SK-N-SH treated with all-trans-retinoic acid at 6 μM for 48 hours (cell line): ENCODE results near the gene DLG2.

Experiments used
- ATAC-seq: fragments of 200-7000 bp; cut with Tn5 transposase; 3 replicates; pipeline ENCODE4 v1.9.1; 2020; ENCODE audit warnings: mild to moderate bottlenecking, moderate library complexity
- ARNTL ChIP-seq: fragments of 450-650 bp; formaldehyde crosslinking; IDR thresholded peaks from 2 replicates; pipeline ENCODE4 v1.5.0; 2020; ENCODE audit warnings: low read depth, mild to moderate bottlenecking, moderate library complexity, borderline replicate concordance
- BACH2 ChIP-seq: fragments of 250-450 bp; sonication (Bioruptor Pico); IDR thresholded peaks from 2 replicates; pipeline ENCODE4 v1.9.0; 2021; ENCODE audit warnings: mild to moderate bottlenecking, borderline replicate concordance
- CREB5 ChIP-seq: fragments of 250-450 bp; sonication (Bioruptor Pico); IDR thresholded peaks from 2 replicates; pipeline ENCODE4 v1.5.1; 2020; ENCODE audit warnings: low read depth, mild to moderate bottlenecking, moderate library complexity
- CSDC2 ChIP-seq: fragments of 250-450 bp; sonication (Bioruptor Pico); IDR thresholded peaks from 2 replicates; pipeline ENCODE4 v1.5.0; 2020; ENCODE audit warnings: mild to moderate bottlenecking, moderate library complexity
- CSRNP3 ChIP-seq: fragments of 250-450 bp; sonication (Bioruptor Pico); IDR thresholded peaks from 2 replicates; pipeline ENCODE4 v1.5.1; 2021; ENCODE audit warnings: mild to moderate bottlenecking, moderate library complexity
- ESRRG ChIP-seq: fragments of 250-450 bp; sonication (Bioruptor Pico); IDR thresholded peaks from 2 replicates; pipeline ENCODE4 v1.6.1; 2021; ENCODE audit warnings: mild to moderate bottlenecking
- GLIS3 ChIP-seq: fragments of 250-450 bp; sonication (Bioruptor Pico); IDR thresholded peaks from 2 replicates; pipeline ENCODE4 v1.5.0; 2020; ENCODE audit warnings: mild to moderate bottlenecking, moderate library complexity
- OSR1 ChIP-seq: fragments of 250-450 bp; sonication (Bioruptor Pico); IDR thresholded peaks from 2 replicates; pipeline ENCODE4 v1.8.0; 2022; ENCODE audit warnings: moderate library complexity, mild to moderate bottlenecking, inconsistent platforms
- PATZ1 ChIP-seq: fragments of 250-450 bp; sonication (Bioruptor Pico); IDR thresholded peaks from 2 replicates; pipeline ENCODE4 v1.8.0; 2020; ENCODE audit warnings: mild to moderate bottlenecking, moderate library complexity, borderline replicate concordance
- POU6F1 ChIP-seq: fragments of 250-450 bp; sonication (Bioruptor Pico); IDR thresholded peaks from 2 replicates; pipeline ENCODE4 v1.8.0; 2021; ENCODE audit warnings: low read depth, mild to moderate bottlenecking, moderate library complexity, borderline replicate concordance
- RARB ChIP-seq: fragments of 250-450 bp; sonication (Bioruptor Pico); IDR thresholded peaks from 2 replicates; pipeline ENCODE4 v1.8.0; 2021; ENCODE audit warnings: mild to moderate bottlenecking, moderate library complexity
- SNAI2 ChIP-seq: fragments of 250-450 bp; sonication (Bioruptor Pico); IDR thresholded peaks from 2 replicates; pipeline ENCODE4 v1.5.0; 2020; ENCODE audit warnings: mild to moderate bottlenecking, moderate library complexity
- TCF4 ChIP-seq: fragments of 250-450 bp; sonication (Bioruptor Pico); IDR thresholded peaks from 2 replicates; pipeline ENCODE4 v1.8.0; 2021; ENCODE audit warnings: mild to moderate bottlenecking, moderate library complexity, borderline replicate concordance
- TOX ChIP-seq: fragments of 250-450 bp; sonication (Bioruptor Pico); IDR thresholded peaks from 2 replicates; pipeline ENCODE4 v1.8.0; 2021; ENCODE audit warnings: mild to moderate bottlenecking, moderate library complexity, borderline replicate concordance
- TSHZ2 ChIP-seq: fragments of 250-450 bp; sonication (Bioruptor Pico); IDR thresholded peaks from 2 replicates; pipeline ENCODE4 v1.5.0; 2020; ENCODE audit warnings: mild to moderate bottlenecking, moderate library complexity
- ZFP3 ChIP-seq: fragments of 250-450 bp; sonication (Bioruptor Pico); IDR thresholded peaks from 2 replicates; pipeline ENCODE4 v1.5.0; 2020; ENCODE audit warnings: mild to moderate bottlenecking, moderate library complexity
- ZFP30 ChIP-seq: fragments of 450-650 bp; formaldehyde crosslinking; IDR thresholded peaks from 2 replicates; pipeline ENCODE4 v1.5.0; 2022; ENCODE audit warnings: mild to moderate bottlenecking, moderate library complexity
- ZNF565 ChIP-seq: fragments of 450-650 bp; formaldehyde crosslinking; conservative IDR thresholded peaks from 2 replicates; pipeline ENCODE4 v1.5.0; 2020; ENCODE audit warnings: low read depth, mild to moderate bottlenecking, moderate library complexity
- ZNF70 ChIP-seq: fragments of 450-650 bp; formaldehyde crosslinking; IDR thresholded peaks from 2 replicates; pipeline ENCODE4 v1.5.0; 2020; ENCODE audit warnings: mild to moderate bottlenecking, moderate library complexity
- ZNF8 ChIP-seq: fragments of 450-650 bp; formaldehyde crosslinking; IDR thresholded peaks from 2 replicates; pipeline ENCODE4 v1.5.0; 2020; ENCODE audit warnings: mild to moderate bottlenecking, moderate library complexity

Gene DLG2

GRCh38 chr11:83717537-83717936, 1909.6 kb downstream of the DLG2 start:
- no peak for ATAC-seq
- TF ChIP-seq POU6F1 (CRISPR knock-in tag) (no peak), CREB5 (CRISPR knock-in tag) (no peak)

- TF ChIP-seq ESRRG (CRISPR knock-in tag): no peak
- TF ChIP-seq RARB (CRISPR knock-in tag): no peak
- TF ChIP-seq PATZ1 (CRISPR knock-in tag): no peak
- TF ChIP-seq ARNTL (CRISPR knock-in tag): no peak
- TF ChIP-seq SNAI2 (CRISPR knock-in tag): no peak
- TF ChIP-seq OSR1 (CRISPR knock-in tag): no peak
- TF ChIP-seq CREB5 (CRISPR knock-in tag): no peak
- no peak for TF ChIP-seq ZFP3 (CRISPR knock-in tag)
- TF ChIP-seq ZNF565 (CRISPR knock-in tag): no peak
- TF ChIP-seq POU6F1 (CRISPR knock-in tag): no peak
- TF ChIP-seq TSHZ2 (CRISPR knock-in tag): no peak
- no peak for TF ChIP-seq TOX (CRISPR knock-in tag)
- no peak for TF ChIP-seq CSDC2 (CRISPR knock-in tag)
- no peak for TF ChIP-seq ZNF8 (CRISPR knock-in tag)
- no peak for TF ChIP-seq GLIS3
- no peak for TF ChIP-seq TCF4 (CRISPR knock-in tag)
- no peak for TF ChIP-seq BACH2 (CRISPR knock-in tag)
- no peak for TF ChIP-seq ZFP30 (CRISPR knock-in tag)
- no peak for TF ChIP-seq ZNF70 (CRISPR knock-in tag)
- TF ChIP-seq, all 23 proteins: peak for 0
These were observed 1911.1 kb downstream of the DLG2 start for GRCh38 chr11:83715927-83716535.

GRCh38 chr11:83713708-83714107, 1913.4 kb downstream of the DLG2 start:
- no peak for ATAC-seq
- TF ChIP-seq GLIS3: no peak
- TF ChIP-seq CSDC2 (CRISPR knock-in tag): no peak
- no peak for TF ChIP-seq ZNF565 (CRISPR knock-in tag)
- TF ChIP-seq OSR1 (CRISPR knock-in tag): no peak
- no peak for TF ChIP-seq CSRNP3
- TF ChIP-seq TCF4 (CRISPR knock-in tag): no peak
- TF ChIP-seq TOX (CRISPR knock-in tag): no peak
- TF ChIP-seq TSHZ2 (CRISPR knock-in tag): no peak

More at GRCh38 chr11:83715927-83716535, 1911.1 kb downstream of the DLG2 start:
- ATAC-seq: no peak
